KOPT-K1 (cell line): ENCODE results near the gene ZGPAT.

Experiments used
- H3K27ac ChIP-seq: fragments of 200-600 bp; sonication (generic); 2 replicates; pipeline ENCODE4 v1.5.1; 2016; ENCODE audit warnings: antibody characterized with exemption, mild to moderate bottlenecking, low read depth, low read length; ENCODE audit not compliant: poor library complexity, severe bottlenecking
- H3K36me3 ChIP-seq: fragments of 200-600 bp; sonication (generic); 2 replicates; pipeline ENCODE4 v1.5.1; 2017; ENCODE audit warnings: antibody characterized with exemption, mild to moderate bottlenecking, low read length, moderate library complexity; ENCODE audit not compliant: insufficient read depth
- H3K9me3 ChIP-seq: fragments of 200-600 bp; sonication (generic); 2 replicates; pipeline ENCODE4 v1.5.1; 2017; ENCODE audit warnings: antibody characterized with exemption, low read length, mild to moderate bottlenecking; ENCODE audit not compliant: insufficient read depth, poor library complexity, severe bottlenecking

The ZGPAT gene

DNA sequence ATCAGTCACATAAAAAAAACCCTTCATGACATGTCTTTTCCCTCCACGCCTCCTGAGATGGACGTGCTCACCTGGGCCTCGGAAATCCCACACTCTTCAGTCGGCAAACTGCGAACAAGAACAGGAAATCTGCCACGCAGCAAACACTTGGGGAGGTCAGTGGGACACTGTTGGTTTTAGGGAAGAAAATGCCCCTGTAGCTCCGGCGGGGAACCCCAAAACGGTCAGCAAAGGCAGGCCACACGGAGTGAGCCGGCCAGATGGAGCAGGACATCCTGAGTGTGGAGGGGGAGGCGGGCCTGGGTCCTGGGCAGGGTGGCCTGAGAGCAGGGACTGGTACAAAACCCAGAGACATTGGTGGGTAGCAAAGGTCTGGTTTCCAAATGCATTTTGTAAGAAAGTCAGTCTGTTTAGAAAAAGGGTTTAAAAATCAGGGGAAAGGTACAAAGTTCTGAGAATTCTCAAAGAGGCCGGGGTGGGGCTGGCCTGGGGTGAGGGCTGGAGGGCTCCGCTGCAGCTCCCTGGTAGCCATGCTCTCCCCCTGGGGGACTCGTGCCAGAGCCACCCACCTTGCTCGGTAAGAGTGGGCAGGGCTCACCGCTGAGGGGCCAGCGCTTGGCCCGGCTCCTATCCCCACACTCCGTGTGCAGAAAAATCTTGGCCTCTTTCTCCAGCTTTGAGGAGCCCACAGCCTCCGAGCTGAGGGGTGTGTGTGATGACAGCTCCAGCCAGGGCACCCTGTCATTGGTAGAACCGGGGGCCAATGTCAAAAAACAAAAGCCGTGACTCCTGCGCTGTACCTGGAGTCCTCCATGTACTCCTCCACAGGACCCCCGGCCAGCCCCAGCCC is 37.0 kb downstream of the ZGPAT start:
- Histone ChIP-seq H3K9me3 (no peaks in the 10 kb centered on the region), H3K27ac (no peak overlapping the region)

DNA sequence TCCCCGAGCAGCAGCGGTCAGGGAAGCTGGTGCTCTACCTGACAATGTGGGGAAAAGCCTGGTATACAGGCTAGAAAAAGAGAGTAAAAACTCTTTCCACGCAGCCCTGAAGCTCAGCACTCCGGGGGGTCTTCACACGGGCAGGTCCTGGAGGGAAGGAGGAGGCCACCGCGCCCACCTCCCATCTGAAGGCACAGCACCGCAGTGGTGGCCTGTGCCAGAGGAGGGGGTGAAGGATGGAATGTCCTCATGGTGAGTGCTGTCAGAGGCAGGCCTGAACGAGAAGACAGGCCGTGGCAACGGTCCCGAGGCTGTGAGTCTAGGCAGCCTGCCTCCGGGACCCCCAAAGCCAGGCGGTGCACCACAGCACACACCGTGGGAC is 37.6 kb downstream of the ZGPAT start:
- Histone ChIP-seq H3K9me3 (no peaks in the 10 kb centered on the region), H3K27ac (no peak overlapping the region), H3K36me3 (peaks cover 5% of the 10 kb centered on the region; the same call in 1 of the 2 replicates)

More for the DNA sequence above, 37.0 kb downstream of the ZGPAT start:
- H3K36me3 ChIP-seq: peaks cover 5% of the 10 kb centered on the region; the same call in 1 of the 2 replicates

DNA sequence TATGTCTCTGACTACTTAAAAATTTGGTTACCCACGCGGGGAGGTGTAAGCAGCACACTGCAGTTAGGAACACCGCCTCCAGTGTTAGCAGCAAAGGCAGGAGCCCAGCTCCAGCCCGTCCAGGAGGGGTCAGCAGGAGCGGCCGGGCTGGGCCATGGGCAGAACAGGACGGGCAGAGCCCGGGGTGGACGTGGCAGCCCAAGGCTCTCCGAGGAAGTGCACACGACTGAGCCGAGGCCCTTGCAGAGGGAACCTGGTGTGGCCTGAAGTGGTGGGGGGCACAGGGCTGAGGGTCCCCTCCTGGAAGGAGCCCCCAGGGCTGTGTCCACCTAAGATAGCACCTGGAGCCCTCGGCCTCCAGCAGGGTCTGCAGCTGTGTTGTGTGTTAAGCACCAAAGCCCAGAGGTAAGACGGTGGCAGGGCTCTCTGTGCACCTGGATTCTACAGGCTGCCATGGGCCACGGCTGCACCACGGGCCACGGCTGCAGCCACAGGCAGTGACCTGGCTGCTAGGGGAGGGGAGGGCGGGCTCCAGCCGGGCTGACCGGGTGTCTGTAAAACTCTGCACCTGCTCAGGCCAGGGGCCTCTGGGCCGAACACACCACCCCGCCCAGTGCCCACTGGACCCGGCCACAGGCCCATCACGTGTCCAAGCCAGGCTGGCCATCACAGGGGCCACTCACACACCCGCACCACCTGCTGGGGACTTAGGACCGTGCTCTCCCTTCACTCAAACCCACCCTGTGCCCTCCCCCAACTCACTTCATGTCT is 38.3 kb downstream of the ZGPAT start:
- Histone ChIP-seq H3K9me3 (no peaks in the 10 kb centered on the region), H3K27ac (no peak overlapping the region), H3K36me3 (peaks cover 5% of the 10 kb centered on the region; the same call in 1 of the 2 replicates)

DNA sequence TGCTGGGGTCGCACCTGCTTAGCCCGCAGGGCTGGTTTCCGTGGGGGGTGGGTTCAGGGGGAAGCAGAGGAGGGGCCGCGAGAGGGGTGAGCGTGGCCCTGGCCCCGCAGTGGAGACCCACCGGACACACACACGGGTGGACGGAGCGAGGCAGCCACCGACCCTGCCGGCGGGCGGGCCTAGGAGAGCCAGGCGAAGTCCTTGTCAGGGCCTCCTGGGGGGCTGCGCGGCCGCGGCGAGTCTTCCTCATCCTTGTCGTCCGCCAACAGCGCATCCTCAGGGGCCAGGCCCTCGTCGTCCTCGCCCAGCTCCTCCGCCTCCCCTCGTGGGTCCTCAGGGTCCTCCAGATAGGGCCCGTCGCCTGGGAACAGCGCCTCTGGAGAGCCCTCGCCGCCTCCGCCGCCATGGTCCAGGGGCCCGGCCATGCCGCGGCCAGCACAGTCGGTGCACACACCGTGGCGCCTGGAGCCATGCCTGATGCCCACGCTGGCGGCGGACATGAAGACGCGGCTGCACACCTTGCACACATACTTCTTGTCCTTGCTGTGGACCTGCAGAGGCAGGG is 39.0 kb downstream of the ZGPAT start:
- Histone ChIP-seq H3K36me3 (peaks cover 5% of the 10 kb centered on the region; the same call in 1 of the 2 replicates), H3K27ac (no peak overlapping the region), H3K9me3 (no peaks in the 10 kb centered on the region)

DNA sequence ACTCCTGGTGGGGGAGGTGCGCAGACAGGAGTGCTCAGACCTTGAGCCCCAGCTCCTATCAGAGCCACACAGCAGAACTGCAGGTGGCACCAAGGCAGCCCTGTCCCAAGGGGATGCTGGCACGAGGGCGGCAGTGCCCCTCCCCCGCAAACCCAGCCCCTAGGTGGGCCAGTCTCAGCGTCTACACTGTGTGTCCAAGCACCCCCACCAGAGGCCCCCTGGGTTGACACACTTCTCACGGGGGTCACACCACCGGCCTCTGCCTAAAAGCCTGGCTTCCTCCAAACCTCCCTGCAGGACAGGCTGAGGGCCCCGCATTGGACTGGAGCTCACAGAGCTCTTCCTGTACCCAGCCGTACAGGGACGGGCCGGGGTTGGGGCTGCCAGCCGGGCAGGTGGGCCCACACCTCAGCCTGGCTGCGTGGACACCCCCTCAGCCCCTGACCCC is 39.8 kb downstream of the ZGPAT start:
- no peaks in the 10 kb centered on the region for H3K36me3 ChIP-seq
- H3K9me3 ChIP-seq: no peaks in the 10 kb centered on the region
- H3K27ac ChIP-seq: no peak overlapping the region

DNA sequence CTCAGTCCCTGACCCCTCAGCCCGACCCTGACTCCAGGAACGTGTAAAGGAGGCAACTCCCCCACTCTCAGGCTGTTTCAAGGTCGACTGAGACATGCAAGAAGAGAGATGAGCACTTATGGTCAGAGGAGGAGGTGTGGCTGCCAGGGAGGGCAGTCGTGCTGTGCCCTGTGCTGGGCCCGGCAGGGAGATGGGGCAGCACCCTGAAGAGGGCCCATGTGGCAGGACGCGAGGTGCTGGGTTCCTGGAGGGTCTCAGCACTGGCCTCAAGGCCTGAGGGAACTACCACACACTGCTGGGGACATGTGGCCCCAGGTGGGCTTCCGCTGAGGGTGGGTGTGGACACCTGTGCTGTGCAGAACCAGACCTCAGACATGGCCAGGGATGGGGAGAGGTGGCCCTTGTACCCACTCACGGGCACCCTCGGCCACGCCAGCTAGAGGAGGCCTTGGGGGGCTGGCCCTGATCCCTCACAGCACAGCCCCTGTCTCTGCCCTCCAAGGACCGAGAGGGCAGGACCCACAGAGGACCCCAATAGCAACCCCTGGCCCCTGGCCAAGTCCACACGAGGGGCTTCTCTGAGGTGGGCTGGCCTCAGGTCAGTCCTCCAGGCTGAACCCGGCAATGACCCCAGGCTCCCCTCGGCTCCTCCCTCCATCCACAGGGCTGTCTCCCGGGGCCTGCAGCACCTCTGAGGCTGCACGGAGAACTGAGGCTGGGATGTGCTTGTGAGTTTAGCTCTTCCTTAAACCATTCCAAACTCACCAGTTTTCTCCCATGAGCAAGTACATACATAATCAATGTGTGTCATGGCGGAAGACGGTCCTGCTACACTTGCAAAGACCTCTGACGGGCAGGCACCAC is 40.5 kb downstream of the ZGPAT start:
- no peak overlapping the region for H3K27ac ChIP-seq
- H3K36me3 ChIP-seq: no peaks in the 10 kb centered on the region
- H3K9me3 ChIP-seq: no peaks in the 10 kb centered on the region

DNA sequence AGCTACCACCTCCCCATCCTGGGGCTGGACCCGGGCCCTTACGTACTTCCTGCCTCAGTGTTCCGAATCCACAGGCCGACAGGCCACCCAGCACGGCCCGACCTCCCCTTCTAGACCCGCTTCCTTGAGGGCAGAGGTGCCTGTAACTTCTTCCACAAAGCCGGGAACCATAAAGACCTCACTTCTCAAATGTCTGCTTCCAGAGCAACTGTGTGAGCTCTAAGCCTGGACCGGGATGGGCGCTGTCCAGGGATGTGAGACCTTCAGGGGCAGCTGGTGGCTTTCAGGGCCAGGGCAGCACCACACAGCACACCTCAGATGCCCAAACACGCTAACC is 41.1 kb downstream of the ZGPAT start:
- no peaks in the 10 kb centered on the region for H3K9me3 ChIP-seq
- no peaks in the 10 kb centered on the region for H3K36me3 ChIP-seq
- no peak overlapping the region for H3K27ac ChIP-seq

DNA sequence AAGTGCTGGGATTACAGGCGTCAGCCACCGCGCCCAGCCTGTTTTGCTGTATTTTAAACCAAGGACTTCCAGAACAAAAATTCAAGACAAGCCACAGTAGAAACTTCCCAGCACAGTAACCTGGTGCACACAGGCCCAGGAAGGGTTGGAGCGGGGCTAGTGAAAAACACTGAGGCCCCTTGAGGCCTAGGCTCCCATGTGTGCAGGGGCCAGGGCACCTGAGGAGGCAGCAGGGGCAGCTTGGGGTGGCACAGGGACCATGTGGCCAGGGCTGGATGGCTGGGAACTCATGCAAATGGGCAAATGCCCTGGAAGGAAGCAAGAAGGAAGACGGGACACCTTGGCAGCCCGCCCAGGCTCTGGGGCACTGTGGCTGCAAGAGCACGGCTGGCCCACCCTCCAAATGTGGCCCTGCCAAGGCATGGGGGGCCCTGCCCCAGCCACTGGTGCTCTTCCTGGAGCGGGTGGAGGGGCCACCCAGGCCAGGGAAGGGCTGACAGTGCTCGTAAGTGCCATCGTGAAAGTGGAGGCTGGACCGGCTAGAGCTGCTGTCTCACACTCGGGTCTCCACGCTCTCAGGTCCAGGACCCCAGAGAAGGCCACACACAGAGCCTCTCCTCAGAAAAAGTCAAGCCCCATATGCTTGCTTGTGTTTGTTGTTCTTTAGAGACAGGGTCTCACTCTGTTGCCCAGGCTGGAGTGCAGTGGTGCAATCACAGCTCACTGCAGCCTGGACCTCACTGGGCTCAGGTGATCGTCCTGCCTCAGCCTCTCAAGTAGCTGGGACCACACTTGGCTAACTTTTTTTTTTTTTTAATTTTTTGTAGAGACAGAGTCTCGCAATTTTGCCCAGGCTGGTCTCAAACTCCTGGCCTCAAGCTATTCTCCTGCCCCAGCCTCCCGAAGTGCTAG is 42.0 kb downstream of the ZGPAT start:
- Histone ChIP-seq H3K27ac (no peak overlapping the region), H3K9me3 (no peaks in the 10 kb centered on the region), H3K36me3 (no peaks in the 10 kb centered on the region)

DNA sequence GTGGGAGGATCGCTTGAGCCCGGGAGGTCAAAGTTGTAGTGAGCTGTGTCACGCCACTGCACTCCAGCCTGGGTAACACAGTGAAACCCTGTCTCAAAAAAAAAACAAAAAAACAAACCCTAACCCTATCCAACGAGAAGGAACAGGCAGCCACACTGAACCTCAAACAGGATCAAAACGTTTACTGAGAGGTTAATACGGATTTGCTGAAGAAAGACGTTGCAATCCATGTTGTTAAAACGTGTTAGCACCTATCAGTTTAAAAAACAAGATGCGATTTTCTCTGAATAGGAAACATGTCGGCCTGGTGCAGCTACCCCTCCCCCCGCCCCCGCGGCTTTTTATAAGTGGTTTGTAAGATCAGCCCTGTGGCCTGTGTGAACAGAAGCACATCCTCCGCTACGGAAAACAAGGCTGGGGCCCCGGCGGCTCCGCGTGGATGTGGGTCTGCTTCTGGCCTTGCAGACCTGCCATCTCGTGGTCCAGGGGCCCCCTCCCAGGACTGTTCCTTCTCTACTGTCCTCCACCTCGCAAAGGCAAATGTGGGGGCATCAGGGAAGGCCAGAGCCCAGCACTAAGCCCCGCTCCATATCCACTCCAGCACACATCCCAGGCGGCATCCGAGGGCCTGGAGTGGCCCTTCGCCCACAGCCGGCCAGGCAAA is 43.1 kb downstream of the ZGPAT start:
- no peaks in the 10 kb centered on the region for H3K36me3 ChIP-seq
- H3K9me3 ChIP-seq: no peaks in the 10 kb centered on the region
- H3K27ac ChIP-seq: peak overlapping the region; percentile 36

DNA sequence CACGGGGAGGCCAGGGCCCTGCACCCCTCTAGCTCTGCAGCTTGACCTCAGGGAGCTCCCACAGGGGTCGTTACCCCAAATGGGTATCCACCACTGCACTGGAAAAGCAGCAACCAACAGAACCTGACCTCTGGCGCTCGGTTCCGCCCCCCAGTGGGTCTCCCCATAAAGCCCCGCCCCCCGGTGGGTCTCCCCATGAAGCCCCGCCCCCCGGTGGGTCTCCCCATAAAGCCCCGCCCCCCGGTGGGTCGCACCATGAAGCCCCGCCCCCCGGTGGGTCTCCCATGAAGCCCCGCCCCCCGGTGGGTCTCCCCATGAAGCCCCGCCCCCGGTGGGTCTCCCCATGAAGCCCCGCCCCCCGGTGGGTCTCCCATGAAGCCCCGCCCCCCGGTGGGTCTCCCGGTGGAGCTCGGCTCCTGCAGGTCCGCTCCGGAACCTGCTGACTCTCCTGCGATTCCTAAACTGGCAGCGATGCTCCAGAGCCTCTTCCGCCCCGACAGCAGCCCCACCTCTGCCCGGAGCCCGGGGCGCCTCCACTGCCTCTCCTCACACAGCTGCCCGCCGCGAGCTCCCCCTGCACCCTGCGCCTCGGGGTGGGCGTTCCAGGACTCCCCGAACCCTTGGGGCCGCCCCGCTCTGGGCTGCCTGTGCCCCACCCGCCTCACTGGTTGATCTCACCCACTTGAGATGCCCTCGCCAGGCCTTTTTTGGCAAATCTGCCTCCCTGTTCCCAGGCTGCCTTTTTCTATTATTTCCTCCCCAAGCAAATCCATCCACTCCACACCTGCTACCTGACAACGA is 43.8 kb downstream of the ZGPAT start:
- no peaks in the 10 kb centered on the region for H3K9me3 ChIP-seq
- peak overlapping the region; percentile 36 for H3K27ac ChIP-seq
- H3K36me3 ChIP-seq: no peaks in the 10 kb centered on the region

DNA sequence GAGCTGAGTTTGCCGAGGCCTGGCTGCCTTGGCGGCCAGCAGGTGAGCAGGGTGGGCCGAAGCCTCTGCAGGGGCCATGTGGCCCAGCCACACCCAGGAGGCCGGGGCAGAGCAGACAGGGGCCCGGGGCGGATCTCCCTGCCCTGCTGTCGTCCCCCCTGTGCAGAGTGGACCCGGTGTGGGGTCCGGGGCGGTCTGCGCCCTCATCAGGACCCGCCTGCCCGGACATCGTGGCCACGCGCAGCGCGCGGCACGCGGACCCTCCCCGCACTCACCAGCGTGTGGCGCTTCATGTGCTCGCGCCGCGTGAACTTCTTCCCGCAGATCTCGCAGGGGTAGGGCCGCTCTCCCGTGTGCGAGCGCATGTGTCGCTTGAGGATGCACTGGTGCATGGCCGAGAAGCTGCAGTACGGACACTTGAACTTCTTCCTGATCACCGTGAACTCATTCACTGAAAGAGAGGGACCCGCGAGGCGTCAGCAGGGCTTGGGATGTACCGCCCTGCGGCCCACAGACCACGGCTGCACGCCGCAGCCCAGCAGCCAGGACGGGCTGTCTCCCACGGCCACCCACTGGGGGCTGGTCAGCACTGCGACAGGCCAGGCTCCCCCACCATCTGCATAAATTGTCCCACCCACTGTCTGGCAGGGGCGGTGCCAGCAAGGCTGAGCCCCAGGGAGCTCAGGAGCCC is 44.7 kb downstream of the ZGPAT start:
- Histone ChIP-seq H3K36me3 (no peaks in the 10 kb centered on the region), H3K9me3 (no peaks in the 10 kb centered on the region), H3K27ac (no peak overlapping the region)

DNA sequence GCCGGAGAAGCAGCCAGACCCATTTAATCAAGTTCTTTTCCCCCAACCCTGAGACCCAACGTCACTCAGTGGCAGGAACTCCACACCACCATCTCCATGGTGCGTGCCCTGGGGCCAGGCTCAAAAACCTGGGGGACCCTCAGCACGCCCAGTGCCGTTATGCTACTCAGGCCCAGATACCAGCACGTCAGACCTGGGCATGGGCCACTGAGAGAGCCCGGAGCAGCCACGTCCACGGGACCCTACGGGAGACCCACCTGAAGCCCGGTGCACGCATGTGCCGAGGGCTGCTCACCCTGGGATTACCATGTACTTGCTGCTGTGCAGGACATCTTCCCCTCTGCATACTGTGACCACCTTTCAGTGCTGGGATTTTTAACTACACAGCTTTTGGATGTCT is 45.5 kb downstream of the ZGPAT start:
- no peak overlapping the region for H3K27ac ChIP-seq
- H3K9me3 ChIP-seq: no peaks in the 10 kb centered on the region
- no peaks in the 10 kb centered on the region for H3K36me3 ChIP-seq
